GM12878 (cell line): ENCODE data around the gene TRIM26. TPM values are rescaled to one million over a fixed set of nuclear protein-coding genes. Genes with fewer than 3 reads are reported as not detected.

Experiments
- ATAC-seq: fragments of 200-7000 bp; cut with Tn5 transposase; 3 replicates; pipeline ENCODE4 v1.9.1; 2020; ENCODE audit warnings: mild to moderate bottlenecking, moderate library complexity
- BruUV-seq: library from RNA; stranded (reverse); fragments of 400-500 nt; replicated peaks from 2 replicates; lab custom pipeline; 2021; lab: Mats Ljungman, UMichigan
- CTCF ChIA-PET: fragments of 300-600 bp; sonication (Branson Sonifier 250); formaldehyde crosslinking; extraction: SDS; loops from one replicate; lab custom pipeline; 2021; ENCODE audit warnings: inconsistent platforms; lab: Yijun Ruan, JAX
- POLR2A ChIA-PET: fragments of 350-600 bp; formaldehyde crosslinking; extraction: SDS; loops from one replicate; lab custom pipeline; 2021; ENCODE audit warnings: inconsistent platforms; lab: Charles Lee
- RAD21 ChIA-PET: fragments of 300-600 bp; sonication (Branson Sonifier 250); formaldehyde crosslinking; loops from one replicate; lab custom pipeline; 2023; ENCODE audit warnings: antibody characterized with exemption; ENCODE audit not compliant: unreplicated experiment; lab: Charles Lee
- SMC1A ChIA-PET: fragments of 300-600 bp; sonication (Branson Sonifier 250); formaldehyde crosslinking; loops from one replicate; lab custom pipeline; 2023; ENCODE audit not compliant: unreplicated experiment, uncharacterized antibody; lab: Charles Lee
- DNase-seq: peaks from one replicate; pipeline ENCODE4 v3.0.0-alpha.2; 2011; ENCODE audit warnings: low read depth, low spot score
- FAIRE-seq: peaks from 3 replicates; lab custom pipeline; 2011; peaks lifted over from hg19 to GRCh38; lab: Jason Lieb, UNC
- H2AFZ ChIP-seq: 2 replicates; pipeline ENCODE4 v1.6.0; 2011; ENCODE audit warnings: low read depth, low read length, control low read depth; ENCODE audit not compliant: control insufficient read depth
- H3K27ac ChIP-seq: 2 replicates; pipeline ENCODE4 v1.5.1; 2011; ENCODE audit warnings: control low read depth; ENCODE audit not compliant: control insufficient read depth, insufficient read depth
- H3K27me3 ChIP-seq, 2 experiments: replicated peaks in 1 of 2; 2 replicates each; pipeline versions ENCODE4 v1.6.0 to v1.6.1; 2011; ENCODE audit warnings: low read length in 1 of 2; ENCODE audit not compliant: control insufficient read depth in 2 of 2, insufficient read depth in 2 of 2
- H3K36me3 ChIP-seq, 2 experiments: 2 replicates each; pipeline ENCODE4 v1.5.1; 2011; ENCODE audit warnings: low read length in 1 of 2; ENCODE audit not compliant: control insufficient read depth in 2 of 2, insufficient read depth in 2 of 2
- H3K4me1 ChIP-seq: 2 replicates; pipeline ENCODE4 v1.6.1; 2011; ENCODE audit warnings: mild to moderate bottlenecking, low read length, moderate library complexity, mixed read lengths; ENCODE audit not compliant: control insufficient read depth, insufficient read depth
- H3K4me2 ChIP-seq: 2 replicates; pipeline ENCODE4 v1.6.0; 2011; ENCODE audit warnings: control low read depth; ENCODE audit not compliant: control insufficient read depth, insufficient read depth
- H3K4me3 ChIP-seq: fragments of 200-600 bp; sonication (generic); 2 replicates; pipeline ENCODE4 v1.5.1; 2016
- H3K79me2 ChIP-seq: 2 replicates; pipeline ENCODE4 v1.6.0; 2011; ENCODE audit warnings: low read length; ENCODE audit not compliant: control insufficient read depth, insufficient read depth
- H3K9ac ChIP-seq: 2 replicates; pipeline ENCODE4 v1.8.0; 2011; ENCODE audit warnings: low read length, control low read depth, mixed read lengths; ENCODE audit not compliant: control insufficient read depth, insufficient read depth
- H3K9me3 ChIP-seq: replicated peaks from 3 replicates; pipeline ENCODE4 v1.5.1; 2011; ENCODE audit warnings: mild to moderate bottlenecking, low read length; ENCODE audit not compliant: control insufficient read depth, insufficient read depth
- H4K20me1 ChIP-seq: 2 replicates; pipeline ENCODE4 v1.6.0; 2011; ENCODE audit not compliant: control insufficient read depth, insufficient read depth
- CHD4 ChIP-seq: fragments of 200-600 bp; sonication (generic); IDR thresholded peaks from 2 replicates; pipeline ENCODE4 v1.6.1; 2016; ENCODE audit warnings: mild to moderate bottlenecking
- DPF2 ChIP-seq: fragments of 450-650 bp; IDR thresholded peaks from 2 replicates; pipeline ENCODE4 v1.6.1; 2017; ENCODE audit warnings: mild to moderate bottlenecking
- EGR1 ChIP-seq, 2 experiments: IDR thresholded peaks; 1 replicate in 1 of 2; 2 replicates in 1 of 2; pipeline ENCODE4 v1.6.1; 2011 to 2012; ENCODE audit warnings: low read depth in 2 of 2, low read length in 2 of 2, borderline replicate concordance in 1 of 2, mild to moderate bottlenecking in 1 of 2, moderate library complexity in 1 of 2
- HCFC1 ChIP-seq: fragments of 150-350 bp; IDR thresholded peaks from 2 replicates; pipeline ENCODE4 v1.6.1; 2014; ENCODE audit warnings: low read length
- NR2F1 ChIP-seq: fragments of 450-650 bp; conservative IDR thresholded peaks from 2 replicates; pipeline ENCODE4 v1.6.1; 2017; ENCODE audit warnings: mild to moderate bottlenecking
- POLR2A ChIP-seq: IDR thresholded peaks from 2 replicates; pipeline ENCODE4 v1.6.1; 2011; ENCODE audit warnings: low read depth, mild to moderate bottlenecking, low read length
- YY1 ChIP-seq: IDR thresholded peaks from 2 replicates; pipeline ENCODE4 v1.6.1; 2011; ENCODE audit warnings: low read depth, mild to moderate bottlenecking, low read length
- ZNF622 ChIP-seq: fragments of 450-650 bp; IDR thresholded peaks from 2 replicates; pipeline ENCODE4 v1.6.1; 2017; ENCODE audit warnings: mild to moderate bottlenecking, inconsistent platforms
- WGBS: methylation state at CpG from one replicate; pipeline ENCODE4 v1.1.6; 2016; ENCODE audit warnings: low lambda C conversion rate; ENCODE audit not compliant: insufficient replicate concordance, insufficient coverage; ENCODE audit errors: missing lambda C conversion rate; 5-methylcytosine and 5-hydroxymethylcytosine counted together
- in situ Hi-C: fragments of 300-500 bp; cut with MboI; formaldehyde crosslinking; loops from 9 replicates; pipeline ENCODE4 v1.14.3; 2018; ENCODE audit warnings: mixed read lengths
- intact Hi-C: fragments of 100-400 bp; cut with micrococcal nuclease; formaldehyde crosslinking; loops from one replicate; pipeline ENCODE4 v1.14.2; 2022; ENCODE audit not compliant: unreplicated experiment
- polyA plus RNA-seq, 11 experiments: library from polyadenylated mRNA; depleted of rRNA in 4 of 11; unstranded in 6 of 11; stranded (reverse) in 5 of 11; fragments of >200 nt; fragmentation: Nextera tagmentation in 4 of 11; fragmentation: Illumina TruSeq in 1 of 11; extraction: Ambion mirVana in 4 of 11; extraction: Trizol in 1 of 11; gene quantifications; 1 replicate in 1 of 11; 2 replicates in 10 of 11; pipeline versions ENCODE4 v1.2.1 to v1.2.3, GENCODE V29; 2011 to 2016; ENCODE audit warnings: inconsistent platforms in 2 of 11, missing spikeins in 2 of 11, low read depth in 1 of 11
- total RNA-seq, 4 experiments: library from RNA; depleted of rRNA in 3 of 4; stranded (reverse); fragments of >200 nt in 3 of 4; fragmentation: Illumina TruSeq in 1 of 4; extraction: Trizol in 1 of 4; gene quantifications; 2 replicates each; pipeline versions ENCODE4 v1.2.1 to v1.2.3, GENCODE V29; 2013 to 2021
- TF ChIP-seq, protein P1 (sequence below): fragments of 450-650 bp; IDR thresholded peaks from 2 replicates; pipeline ENCODE4 v1.6.1; 2017; ENCODE audit warnings: mild to moderate bottlenecking, moderate library complexity
- TF ChIP-seq, protein P2 (sequence below): fragments of 450-650 bp; IDR thresholded peaks from 2 replicates; pipeline ENCODE4 v1.6.1; 2017; ENCODE audit warnings: mild to moderate bottlenecking, moderate library complexity
- TF ChIP-seq, protein P3 (sequence below): fragments of 450-650 bp; IDR thresholded peaks from 2 replicates; pipeline ENCODE4 v1.6.1; 2016; ENCODE audit warnings: mild to moderate bottlenecking

TRIM26 gene
- total and polyA plus RNA-seq, 10 of the 15 experiments (the other 5 are each of a cell fraction or from before 2014, with no cell fraction given), result 13.1 to 79.6 (median 63.6) TPM

GRCh38 chr6:30260036-30260504, 46.9 kb upstream of the TRIM26 start:
- ChIA-PET CTCF (interaction anchor here (1.0 to 1.4 kb wide), 3 partner anchors 22 to 39 kb away, joined by 3 to 6 read pairs (median 3); no protein-coding TSS in a partner anchor), POLR2A (interaction anchor here (1.0 to 1.4 kb wide), 2 partner anchors 9 to 66 kb away, joined by 4 to 5 read pairs; no protein-coding TSS in a partner anchor), SMC1A (interaction anchor here (1.0 to 1.7 kb wide), 3 partner anchors 7 to 43 kb away, joined by 3 to 7 read pairs (median 3); no protein-coding TSS in a partner anchor)
- H3K4me2 ChIP-seq, result peak overlapping the region; percentile 89
- ATAC-seq (peak; percentile 29), FAIRE-seq (no peak)
- 26% methylated on average over 38 of the region's 40 CpGs for WGBS
- peak overlapping the region; percentile 78 for H3K4me3 ChIP-seq
- no peaks in the 10 kb centered on the region for H3K27me3 ChIP-seq
- intact Hi-C loops, result no loop called here
- peak overlapping the region; percentile 71 for H3K27ac ChIP-seq
- H3K36me3 ChIP-seq, result peaks cover 0 to 3% of the 10 kb centered on the region in 2 experiments; a peak in 3 of 4 replicates
- H4K20me1 ChIP-seq, result no peaks in the 10 kb centered on the region
- TF ChIP-seq, protein P1, sequence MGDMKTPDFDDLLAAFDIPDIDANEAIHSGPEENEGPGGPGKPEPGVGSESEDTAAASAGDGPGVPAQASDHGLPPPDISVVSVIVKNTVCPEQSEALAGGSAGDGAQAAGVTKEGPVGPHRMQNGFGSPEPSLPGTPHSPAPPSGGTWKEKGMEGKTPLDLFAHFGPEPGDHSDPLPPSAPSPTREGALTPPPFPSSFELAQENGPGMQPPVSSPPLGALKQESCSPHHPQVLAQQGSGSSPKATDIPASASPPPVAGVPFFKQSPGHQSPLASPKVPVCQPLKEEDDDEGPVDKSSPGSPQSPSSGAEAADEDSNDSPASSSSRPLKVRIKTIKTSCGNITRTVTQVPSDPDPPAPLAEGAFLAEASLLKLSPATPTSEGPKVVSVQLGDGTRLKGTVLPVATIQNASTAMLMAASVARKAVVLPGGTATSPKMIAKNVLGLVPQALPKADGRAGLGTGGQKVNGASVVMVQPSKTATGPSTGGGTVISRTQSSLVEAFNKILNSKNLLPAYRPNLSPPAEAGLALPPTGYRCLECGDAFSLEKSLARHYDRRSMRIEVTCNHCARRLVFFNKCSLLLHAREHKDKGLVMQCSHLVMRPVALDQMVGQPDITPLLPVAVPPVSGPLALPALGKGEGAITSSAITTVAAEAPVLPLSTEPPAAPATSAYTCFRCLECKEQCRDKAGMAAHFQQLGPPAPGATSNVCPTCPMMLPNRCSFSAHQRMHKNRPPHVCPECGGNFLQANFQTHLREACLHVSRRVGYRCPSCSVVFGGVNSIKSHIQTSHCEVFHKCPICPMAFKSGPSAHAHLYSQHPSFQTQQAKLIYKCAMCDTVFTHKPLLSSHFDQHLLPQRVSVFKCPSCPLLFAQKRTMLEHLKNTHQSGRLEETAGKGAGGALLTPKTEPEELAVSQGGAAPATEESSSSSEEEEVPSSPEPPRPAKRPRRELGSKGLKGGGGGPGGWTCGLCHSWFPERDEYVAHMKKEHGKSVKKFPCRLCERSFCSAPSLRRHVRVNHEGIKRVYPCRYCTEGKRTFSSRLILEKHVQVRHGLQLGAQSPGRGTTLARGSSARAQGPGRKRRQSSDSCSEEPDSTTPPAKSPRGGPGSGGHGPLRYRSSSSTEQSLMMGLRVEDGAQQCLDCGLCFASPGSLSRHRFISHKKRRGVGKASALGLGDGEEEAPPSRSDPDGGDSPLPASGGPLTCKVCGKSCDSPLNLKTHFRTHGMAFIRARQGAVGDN, result 0 out of 2 replicates have a peak, but pooled peaks have one; percentile 39
- 0 out of 2 replicates have a peak, but pooled peaks have one; percentile 12 for TF ChIP-seq YY1
- peak; percentile 76 for TF ChIP-seq NR2F1
- no peak for TF ChIP-seq ZNF622
- no peak for TF ChIP-seq POLR2A
- TF ChIP-seq EGR1 (IDR thresholded peaks at IDR 0.05; ENCODE audit: borderline replicate concordance in 1 of 2, low read depth in 2 of 2, low read length in 2 of 2), result 0 out of 3 replicates have a peak, but pooled peaks of 1 of the 2 experiments have one; percentile 37
- TF ChIP-seq HCFC1, result no peak
- TF ChIP-seq DPF2, result 0 out of 2 replicates have a peak, but pooled peaks have one; percentile 26
- TF ChIP-seq CHD4, result no peak
- TF ChIP-seq, protein P2, sequence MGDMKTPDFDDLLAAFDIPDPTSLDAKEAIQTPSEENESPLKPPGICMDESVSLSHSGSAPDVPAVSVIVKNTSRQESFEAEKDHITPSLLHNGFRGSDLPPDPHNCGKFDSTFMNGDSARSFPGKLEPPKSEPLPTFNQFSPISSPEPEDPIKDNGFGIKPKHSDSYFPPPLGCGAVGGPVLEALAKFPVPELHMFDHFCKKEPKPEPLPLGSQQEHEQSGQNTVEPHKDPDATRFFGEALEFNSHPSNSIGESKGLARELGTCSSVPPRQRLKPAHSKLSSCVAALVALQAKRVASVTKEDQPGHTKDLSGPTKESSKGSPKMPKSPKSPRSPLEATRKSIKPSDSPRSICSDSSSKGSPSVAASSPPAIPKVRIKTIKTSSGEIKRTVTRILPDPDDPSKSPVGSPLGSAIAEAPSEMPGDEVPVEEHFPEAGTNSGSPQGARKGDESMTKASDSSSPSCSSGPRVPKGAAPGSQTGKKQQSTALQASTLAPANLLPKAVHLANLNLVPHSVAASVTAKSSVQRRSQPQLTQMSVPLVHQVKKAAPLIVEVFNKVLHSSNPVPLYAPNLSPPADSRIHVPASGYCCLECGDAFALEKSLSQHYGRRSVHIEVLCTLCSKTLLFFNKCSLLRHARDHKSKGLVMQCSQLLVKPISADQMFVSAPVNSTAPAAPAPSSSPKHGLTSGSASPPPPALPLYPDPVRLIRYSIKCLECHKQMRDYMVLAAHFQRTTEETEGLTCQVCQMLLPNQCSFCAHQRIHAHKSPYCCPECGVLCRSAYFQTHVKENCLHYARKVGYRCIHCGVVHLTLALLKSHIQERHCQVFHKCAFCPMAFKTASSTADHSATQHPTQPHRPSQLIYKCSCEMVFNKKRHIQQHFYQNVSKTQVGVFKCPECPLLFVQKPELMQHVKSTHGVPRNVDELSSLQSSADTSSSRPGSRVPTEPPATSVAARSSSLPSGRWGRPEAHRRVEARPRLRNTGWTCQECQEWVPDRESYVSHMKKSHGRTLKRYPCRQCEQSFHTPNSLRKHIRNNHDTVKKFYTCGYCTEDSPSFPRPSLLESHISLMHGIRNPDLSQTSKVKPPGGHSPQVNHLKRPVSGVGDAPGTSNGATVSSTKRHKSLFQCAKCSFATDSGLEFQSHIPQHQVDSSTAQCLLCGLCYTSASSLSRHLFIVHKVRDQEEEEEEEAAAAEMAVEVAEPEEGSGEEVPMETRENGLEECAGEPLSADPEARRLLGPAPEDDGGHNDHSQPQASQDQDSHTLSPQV, result no peak
- TF ChIP-seq, protein P3, sequence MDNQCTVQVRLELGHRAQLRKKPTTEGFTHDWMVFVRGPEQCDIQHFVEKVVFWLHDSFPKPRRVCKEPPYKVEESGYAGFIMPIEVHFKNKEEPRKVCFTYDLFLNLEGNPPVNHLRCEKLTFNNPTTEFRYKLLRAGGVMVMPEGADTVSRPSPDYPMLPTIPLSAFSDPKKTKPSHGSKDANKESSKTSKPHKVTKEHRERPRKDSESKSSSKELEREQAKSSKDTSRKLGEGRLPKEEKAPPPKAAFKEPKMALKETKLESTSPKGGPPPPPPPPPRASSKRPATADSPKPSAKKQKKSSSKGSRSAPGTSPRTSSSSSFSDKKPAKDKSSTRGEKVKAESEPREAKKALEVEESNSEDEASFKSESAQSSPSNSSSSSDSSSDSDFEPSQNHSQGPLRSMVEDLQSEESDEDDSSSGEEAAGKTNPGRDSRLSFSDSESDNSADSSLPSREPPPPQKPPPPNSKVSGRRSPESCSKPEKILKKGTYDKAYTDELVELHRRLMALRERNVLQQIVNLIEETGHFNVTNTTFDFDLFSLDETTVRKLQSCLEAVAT, result 0 out of 2 replicates have a peak, but pooled peaks have one; percentile 41
- TF ChIP-seq, all 136 proteins: peak for 6
- no peaks in the 10 kb centered on the region for H3K9me3 ChIP-seq
- RAD21 ChIA-PET, result interaction anchor here (1.0 kb wide), 1 partner anchor 158 kb away, joined by 3 read pairs; no protein-coding TSS in a partner anchor
- no TSS peak for BruUV-seq
- peaks cover 1% of the 10 kb centered on the region; the same call in 1 of the 2 replicates for H3K79me2 ChIP-seq
- H3K9ac ChIP-seq, result peak overlapping the region; percentile 84
- DNase-seq, result no peak
- peak overlapping the region; percentile 95 for H2AFZ ChIP-seq
- peaks cover 3% of the 10 kb centered on the region; the same call in 1 of the 2 replicates for H3K4me1 ChIP-seq
- in situ Hi-C loops, result no loop called here
